HEK293 (cell line): Measurements from ENCODE around the gene NANOS2.

Experiments
- CTCF ChIP-seq: fragments of 450-650 bp; formaldehyde crosslinking; IDR thresholded peaks from 2 replicates; pipeline ENCODE4 v1.5.1; 2016; ENCODE audit warnings: missing biosample characterization, missing genetic modification characterization
- KLF10 ChIP-seq: fragments of 450-650 bp; IDR thresholded peaks from 2 replicates; pipeline ENCODE4 v1.5.1; 2018; ENCODE audit warnings: missing biosample characterization, mild to moderate bottlenecking, missing genetic modification characterization
- ZNF394 ChIP-seq: fragments of 450-650 bp; formaldehyde crosslinking; IDR thresholded peaks from 2 replicates; pipeline ENCODE4 v1.5.1; 2016; ENCODE audit warnings: missing biosample characterization, missing genetic modification characterization, mild to moderate bottlenecking, moderate library complexity, borderline replicate concordance
- ZNF777 ChIP-seq: fragments of 450-650 bp; formaldehyde crosslinking; IDR thresholded peaks from 2 replicates; pipeline ENCODE4 v1.5.1; 2017; ENCODE audit warnings: missing biosample characterization, missing genetic modification characterization, borderline replicate concordance
- TF ChIP-seq, protein P1 (sequence below): fragments of 450-650 bp; formaldehyde crosslinking; IDR thresholded peaks from 2 replicates; pipeline ENCODE4 v1.5.1; 2016; ENCODE audit warnings: missing biosample characterization, missing genetic modification characterization

GRCh38 chr19:45959517-45960025 is 45.0 kb upstream of the NANOS2 start:
- no peak for TF ChIP-seq CTCF
- TF ChIP-seq ZNF777 = no peak
- TF ChIP-seq, protein P1, sequence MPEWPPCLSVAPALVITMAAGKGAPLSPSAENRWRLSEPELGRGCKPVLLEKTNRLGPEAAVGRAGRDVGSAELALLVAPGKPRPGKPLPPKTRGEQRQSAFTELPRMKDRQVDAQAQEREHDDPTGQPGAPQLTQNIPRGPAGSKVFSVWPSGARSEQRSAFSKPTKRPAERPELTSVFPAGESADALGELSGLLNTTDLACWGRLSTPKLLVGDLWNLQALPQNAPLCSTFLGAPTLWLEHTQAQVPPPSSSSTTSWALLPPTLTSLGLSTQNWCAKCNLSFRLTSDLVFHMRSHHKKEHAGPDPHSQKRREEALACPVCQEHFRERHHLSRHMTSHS (tag by site-specific recombination) = no peak
- no peak for TF ChIP-seq KLF10 (tag by site-specific recombination)
- TF ChIP-seq ZNF394 (tag by site-specific recombination) = no peak
